Caco-2 (cell line): ENCODE results near the gene CNTNAP1. TPM values are rescaled to one million over a fixed set of nuclear protein-coding genes. Genes with fewer than 3 reads are reported as not detected.

Experiments used
- BruUV-seq: library from RNA; stranded (reverse); fragments of 400-500 nt; replicated peaks from 2 replicates; lab custom pipeline; 2021; lab: Mats Ljungman, UMichigan
- CTCF ChIA-PET: fragments of 300-600 bp; sonication (Branson Sonifier 250); formaldehyde crosslinking; loops from one replicate; lab custom pipeline; 2022; ENCODE audit warnings: antibody characterized with exemption; lab: Charles Lee
- POLR2A ChIA-PET: fragments of 300-600 bp; sonication (Branson Sonifier 250); formaldehyde crosslinking; loops from one replicate; lab custom pipeline; 2022; ENCODE audit warnings: antibody characterized with exemption; lab: Charles Lee
- DNase-seq, 2 experiments: peaks; one replicate each; pipeline versions ENCODE4 v3.0.0 to v3.0.0-alpha.2; 2020 to 2022
- H3K27me3 ChIP-seq: replicated peaks from 2 replicates; pipeline ENCODE4 v1.6.0; 2011; ENCODE audit warnings: low read length; ENCODE audit not compliant: control insufficient read depth, insufficient read depth
- H3K36me3 ChIP-seq: 2 replicates; pipeline ENCODE4 v1.5.1; 2011; ENCODE audit warnings: low read length; ENCODE audit not compliant: control insufficient read depth, insufficient read depth
- H3K4me1 ChIP-seq: fragments of 250-450 bp; sonication (Bioruptor Pico); 2 replicates; pipeline ENCODE4 v1.5.1; 2020; ENCODE audit warnings: mild to moderate bottlenecking
- H3K4me3 ChIP-seq: 2 replicates; pipeline ENCODE4 v1.5.1; 2011; ENCODE audit warnings: low read depth, mild to moderate bottlenecking, control low read depth, low read length
- H3K9me3 ChIP-seq: fragments of 250-450 bp; sonication (Bioruptor Pico); 2 replicates; pipeline ENCODE4 v1.5.1; 2020; ENCODE audit warnings: mild to moderate bottlenecking, moderate library complexity
- H3K27ac Mint-ChIP-seq: one replicate; pipeline ENCODE4 v1.8.0; 2022; ENCODE audit warnings: mixed read lengths; ENCODE audit not compliant: unreplicated experiment
- H3K27me3 Mint-ChIP-seq: one replicate; pipeline ENCODE4 v1.8.0; 2022; ENCODE audit warnings: mixed read lengths; ENCODE audit not compliant: insufficient read depth, unreplicated experiment
- H3K36me3 Mint-ChIP-seq: one replicate; pipeline ENCODE4 v1.8.0; 2022; ENCODE audit warnings: mild to moderate bottlenecking, mixed read lengths; ENCODE audit not compliant: insufficient read depth, unreplicated experiment
- H3K4me1 Mint-ChIP-seq: one replicate; pipeline ENCODE4 v1.8.0; 2022; ENCODE audit warnings: low read depth, mixed read lengths; ENCODE audit not compliant: unreplicated experiment
- H3K4me3 Mint-ChIP-seq: one replicate; pipeline ENCODE4 v1.8.0; 2022; ENCODE audit warnings: mild to moderate bottlenecking, moderate library complexity, mixed read lengths; ENCODE audit not compliant: unreplicated experiment
- H3K9me3 Mint-ChIP-seq: one replicate; pipeline ENCODE4 v1.8.0; 2022; ENCODE audit warnings: mixed read lengths; ENCODE audit not compliant: unreplicated experiment
- intact Hi-C: fragments of 100-400 bp; cut with micrococcal nuclease; formaldehyde crosslinking; loops from one replicate; pipeline ENCODE4 v1.10.0; 2022; ENCODE audit not compliant: unreplicated experiment
- total RNA-seq: library from RNA; stranded (reverse); gene quantifications from 2 replicates; pipeline ENCODE4 v1.2.3, GENCODE V29; 2022
- TF ChIP-seq, protein P1 (sequence below), 2 experiments: fragments of 200-600 bp in 1 of 2; IDR thresholded peaks; 1 replicate in 1 of 2; 2 replicates in 1 of 2; pipeline versions ENCODE4 v1.5.1 to v1.8.0; 2011 to 2022; ENCODE audit warnings: antibody characterized with exemption in 1 of 2, control low read depth in 1 of 2, inconsistent platforms in 1 of 2, low read depth in 1 of 2, low read length in 1 of 2, mild to moderate bottlenecking in 1 of 2, moderate library complexity in 1 of 2; ENCODE audit not compliant: insufficient read depth in 1 of 2, severe bottlenecking in 1 of 2, unreplicated experiment in 1 of 2

Gene CNTNAP1
- total RNA-seq, 1 experiment from 2014 or later: 7.2 TPM

DNA sequence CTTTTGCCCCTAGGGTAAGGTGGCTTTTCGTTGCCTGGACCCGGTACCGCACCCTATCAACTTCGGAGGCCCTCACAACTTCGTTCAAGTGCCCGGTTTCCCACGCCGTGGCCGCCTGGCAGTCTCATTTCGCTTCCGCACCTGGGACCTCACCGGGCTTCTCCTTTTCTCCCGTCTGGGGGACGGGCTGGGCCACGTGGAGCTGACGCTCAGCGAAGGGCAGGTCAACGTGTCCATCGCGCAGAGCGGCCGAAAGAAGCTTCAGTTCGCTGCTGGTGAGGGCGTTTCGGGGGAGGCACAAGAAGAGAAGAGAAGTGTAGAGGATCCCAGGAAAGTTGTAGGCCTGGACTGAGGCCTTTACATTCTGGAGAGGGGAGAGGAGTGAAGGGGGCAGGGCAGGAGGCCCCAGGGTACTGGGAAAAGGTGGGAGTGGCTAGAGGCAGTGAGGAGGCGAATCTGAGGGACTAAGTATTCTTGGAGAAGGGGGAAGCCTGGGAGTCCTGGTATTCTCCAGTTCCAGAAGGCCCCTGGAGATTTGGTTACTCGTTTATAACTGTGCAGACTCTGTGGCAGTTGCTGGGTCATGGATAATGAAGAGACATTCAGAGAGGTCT, 5.5 kb downstream of the CNTNAP1 start:
- no peaks in the 10 kb centered on the region for H3K36me3 Mint-ChIP-seq
- intact Hi-C loops: no loop called here
- ChIA-PET POLR2A (no interaction called here), CTCF (no interaction called here)
- no peak overlapping the region for H3K4me3 Mint-ChIP-seq
- no peak overlapping the region for H3K4me3 ChIP-seq
- no peaks in the 10 kb centered on the region for H3K4me1 Mint-ChIP-seq
- no peaks in the 10 kb centered on the region for H3K27me3 ChIP-seq
- DNase-seq: no peak
- BruUV-seq: no TSS peak
- H3K27me3 Mint-ChIP-seq: no peaks in the 10 kb centered on the region
- H3K9me3 ChIP-seq: no peaks in the 10 kb centered on the region
- H3K9me3 Mint-ChIP-seq: no peaks in the 10 kb centered on the region
- no peaks in the 10 kb centered on the region for H3K36me3 ChIP-seq
- TF ChIP-seq, protein P1, sequence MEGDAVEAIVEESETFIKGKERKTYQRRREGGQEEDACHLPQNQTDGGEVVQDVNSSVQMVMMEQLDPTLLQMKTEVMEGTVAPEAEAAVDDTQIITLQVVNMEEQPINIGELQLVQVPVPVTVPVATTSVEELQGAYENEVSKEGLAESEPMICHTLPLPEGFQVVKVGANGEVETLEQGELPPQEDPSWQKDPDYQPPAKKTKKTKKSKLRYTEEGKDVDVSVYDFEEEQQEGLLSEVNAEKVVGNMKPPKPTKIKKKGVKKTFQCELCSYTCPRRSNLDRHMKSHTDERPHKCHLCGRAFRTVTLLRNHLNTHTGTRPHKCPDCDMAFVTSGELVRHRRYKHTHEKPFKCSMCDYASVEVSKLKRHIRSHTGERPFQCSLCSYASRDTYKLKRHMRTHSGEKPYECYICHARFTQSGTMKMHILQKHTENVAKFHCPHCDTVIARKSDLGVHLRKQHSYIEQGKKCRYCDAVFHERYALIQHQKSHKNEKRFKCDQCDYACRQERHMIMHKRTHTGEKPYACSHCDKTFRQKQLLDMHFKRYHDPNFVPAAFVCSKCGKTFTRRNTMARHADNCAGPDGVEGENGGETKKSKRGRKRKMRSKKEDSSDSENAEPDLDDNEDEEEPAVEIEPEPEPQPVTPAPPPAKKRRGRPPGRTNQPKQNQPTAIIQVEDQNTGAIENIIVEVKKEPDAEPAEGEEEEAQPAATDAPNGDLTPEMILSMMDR (IDR thresholded peaks at IDR 0.05; ENCODE audit: insufficient read depth in 1 of 2, low read depth in 1 of 2, low read length in 1 of 2, severe bottlenecking in 1 of 2, unreplicated experiment in 1 of 2): no peak
- 0 out of 2 replicates have a peak, but pooled peaks cover 5% of the 10 kb centered on the region for H3K4me1 ChIP-seq
- H3K27ac Mint-ChIP-seq: no peak overlapping the region

DNA sequence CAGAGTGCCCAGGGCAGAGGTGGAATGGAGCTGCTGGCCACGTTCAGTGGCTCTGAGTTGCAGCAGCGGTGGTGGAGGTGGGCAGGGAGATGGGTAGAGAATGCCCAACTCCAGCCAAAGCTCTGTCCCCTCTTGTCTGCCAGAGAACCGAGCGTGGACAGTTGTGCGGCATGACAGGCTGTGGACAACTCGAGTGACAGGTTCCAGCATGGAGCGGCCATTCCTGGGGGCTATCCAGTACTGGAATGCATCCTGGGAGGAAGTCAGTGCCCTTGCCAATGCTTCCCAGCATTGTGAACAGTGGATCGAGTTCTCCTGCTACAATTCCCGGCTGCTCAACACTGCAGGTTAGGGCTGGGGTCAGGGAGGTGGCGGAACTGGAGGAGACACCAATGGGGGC, 8.3 kb downstream of the CNTNAP1 start:
- no peak overlapping the region for H3K4me3 Mint-ChIP-seq
- Histone ChIP-seq H3K36me3 (no peaks in the 10 kb centered on the region), H3K4me3 (no peak overlapping the region), H3K9me3 (no peaks in the 10 kb centered on the region), H3K27me3 (no peaks in the 10 kb centered on the region), H3K4me1 (no peaks in the 10 kb centered on the region)
- DNase-seq: no peak
- intact Hi-C loops: no loop called here
- TF ChIP-seq, protein P1 (IDR thresholded peaks at IDR 0.05; ENCODE audit: insufficient read depth in 1 of 2, low read depth in 1 of 2, low read length in 1 of 2, severe bottlenecking in 1 of 2, unreplicated experiment in 1 of 2): no peak
- H3K36me3 Mint-ChIP-seq: peaks cover 6% of the 10 kb centered on the region
- no peaks in the 10 kb centered on the region for H3K4me1 Mint-ChIP-seq
- ChIA-PET POLR2A (no interaction called here), CTCF (no interaction called here)
- no peak overlapping the region for H3K27ac Mint-ChIP-seq
- H3K9me3 Mint-ChIP-seq: no peaks in the 10 kb centered on the region
- H3K27me3 Mint-ChIP-seq: no peaks in the 10 kb centered on the region
- BruUV-seq: no TSS peak

DNA sequence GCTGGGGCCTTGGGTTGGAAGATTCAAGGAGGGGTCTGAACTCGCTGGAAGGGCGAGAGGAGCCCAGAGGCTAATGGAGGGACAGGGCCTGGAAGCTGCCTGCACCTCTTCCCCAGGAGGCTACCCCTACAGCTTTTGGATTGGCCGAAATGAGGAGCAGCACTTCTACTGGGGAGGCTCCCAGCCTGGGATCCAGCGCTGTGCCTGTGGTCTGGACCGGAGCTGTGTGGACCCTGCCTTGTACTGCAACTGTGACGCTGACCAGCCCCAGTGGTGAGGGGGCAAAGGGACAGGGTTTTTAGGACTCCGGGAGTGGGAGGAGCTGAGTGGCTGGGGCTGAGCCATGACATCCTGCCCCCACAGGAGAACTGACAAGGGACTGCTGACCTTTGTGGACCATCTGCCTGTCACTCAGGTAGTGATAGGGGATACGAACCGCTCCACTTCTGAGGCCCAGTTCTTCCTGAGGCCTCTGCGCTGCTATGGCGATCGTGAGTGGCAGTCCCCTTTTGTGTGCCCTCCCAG, 8.8 kb downstream of the CNTNAP1 start:
- intact Hi-C loops: no loop called here
- TF ChIP-seq, protein P1 (IDR thresholded peaks at IDR 0.05; ENCODE audit: insufficient read depth in 1 of 2, low read depth in 1 of 2, low read length in 1 of 2, severe bottlenecking in 1 of 2, unreplicated experiment in 1 of 2): no peak
- peaks cover 6% of the 10 kb centered on the region for H3K36me3 Mint-ChIP-seq
- ChIA-PET CTCF (no interaction called here), POLR2A (no interaction called here)
- H3K27ac Mint-ChIP-seq: no peak overlapping the region
- no TSS peak for BruUV-seq
- Histone ChIP-seq H3K4me1 (no peaks in the 10 kb centered on the region), H3K36me3 (no peaks in the 10 kb centered on the region), H3K27me3 (no peaks in the 10 kb centered on the region), H3K4me3 (no peak overlapping the region), H3K9me3 (no peaks in the 10 kb centered on the region)
- DNase-seq: no peak
- no peaks in the 10 kb centered on the region for H3K9me3 Mint-ChIP-seq
- no peak overlapping the region for H3K4me3 Mint-ChIP-seq
- no peaks in the 10 kb centered on the region for H3K27me3 Mint-ChIP-seq
- H3K4me1 Mint-ChIP-seq: no peaks in the 10 kb centered on the region
